Frontal cortex (tissue), 4 donors: Measurements from ENCODE around the gene MASP1. TPM values are rescaled to one million over a fixed set of nuclear protein-coding genes. Genes with fewer than 3 reads are reported as not detected.

ENCODE experiments used
- DNase-seq, 2 donors: peaks; one replicate each; pipeline ENCODE4 v3.0.0; 2012; ENCODE audit warnings: low spot score in 2 of 2
- FAIRE-seq: peaks from 2 replicates; lab custom pipeline; 2012; peaks lifted over from hg19 to GRCh38; lab: Jason Lieb, UNC
- total RNA-seq: library from RNA; depleted of rRNA; stranded (reverse); fragments of >200 nt; gene quantifications from one replicate; pipeline ENCODE4 v1.2.3, GENCODE V29; 2014
- donor health status: control.
- donor health status: control.
- donor health status: control.

Gene MASP1
- total RNA-seq, 1 donor from 2014 or later: 22.8 TPM

GRCh38 chr3:187295316-187296034 lies 3.9 kb upstream of the MASP1 start:
- FAIRE-seq (no peak), DNase-seq (no peak)

GRCh38 chr3:187293516-187294430 lies 2.2 kb upstream of the MASP1 start:
- DNase-seq (no peak), FAIRE-seq (no peak)

GRCh38 chr3:187292631-187293515 lies 1.3 kb upstream of the MASP1 start:
- no peak for FAIRE-seq
- DNase-seq: no peak

GRCh38 chr3:187292181-187292580 lies 644 bp upstream of the MASP1 start:
- FAIRE-seq: no peak
- no peak for DNase-seq

GRCh38 chr3:187291001-187291511 lies 481 bp downstream of the MASP1 start:
- FAIRE-seq (no peak), DNase-seq (no peak)

GRCh38 chr3:187290503-187290902 lies 1.0 kb downstream of the MASP1 start:
- FAIRE-seq (no peak), DNase-seq (no peak)

- DNase-seq: no peak
Observed at GRCh38 chr3:187288855-187289605, 2.5 kb downstream of the MASP1 start.

GRCh38 chr3:187288131-187288854 lies 3.2 kb downstream of the MASP1 start:
- DNase-seq: no peak

More at GRCh38 chr3:187288855-187289605, 2.5 kb downstream of the MASP1 start:
- no peak for FAIRE-seq

GRCh38 chr3:187287256-187287655 lies 4.3 kb downstream of the MASP1 start:
- DNase-seq: no peak

More at GRCh38 chr3:187288131-187288854, 3.2 kb downstream of the MASP1 start:
- FAIRE-seq: no peak

GRCh38 chr3:187286467-187287059 lies 5.0 kb downstream of the MASP1 start:
- DNase-seq: no peak
- FAIRE-seq: no peak

More at GRCh38 chr3:187287256-187287655, 4.3 kb downstream of the MASP1 start:
- FAIRE-seq: no peak

- no peak for FAIRE-seq
Observed at GRCh38 chr3:187281191-187281714, 10.3 kb downstream of the MASP1 start.

GRCh38 chr3:187280644-187281043 lies 10.9 kb downstream of the MASP1 start:
- no peak for FAIRE-seq
- DNase-seq: no peak

More at GRCh38 chr3:187281191-187281714, 10.3 kb downstream of the MASP1 start:
- no peak for DNase-seq

GRCh38 chr3:187277129-187277462 lies 14.4 kb downstream of the MASP1 start:
- no peak for FAIRE-seq
- DNase-seq: no peak

GRCh38 chr3:187276397-187277128 lies 15.0 kb downstream of the MASP1 start:
- DNase-seq (no peak), FAIRE-seq (no peak)

- DNase-seq: no peak
- no peak for FAIRE-seq
Observed at GRCh38 chr3:187274977-187275338, 16.6 kb downstream of the MASP1 start.

- no peak for DNase-seq
- FAIRE-seq: no peak
Observed at GRCh38 chr3:187274315-187274976, 17.1 kb downstream of the MASP1 start.

GRCh38 chr3:187271582-187271981 lies 20.0 kb downstream of the MASP1 start:
- FAIRE-seq: no peak

More at GRCh38 chr3:187271582-187271981, 20.0 kb downstream of the MASP1 start:
- DNase-seq: no peak
